ENCODE measurements around the gene TEP1. TPM values are rescaled to one million over a fixed set of nuclear protein-coding genes. Genes with fewer than 3 reads are reported as not detected.
"Not testable (repeated sequence)": the region's sequence is repeated elsewhere in the genome, so short reads cannot be mapped to it uniquely, and the experiment has no call there.

The TEP1 gene
- total RNA-seq, 1 experiment from 2014 or later = 17.1 TPM

GRCh38 chr14:20372796-20373195 lies 40.5 kb downstream of the TEP1 start:
- no peaks in the 10 kb centered on the region for H3K9me3 ChIP-seq (ENCODE audit: control insufficient read depth, insufficient read depth, low read depth, low read length)
- no peaks in the 10 kb centered on the region for H3K27me3 ChIP-seq (ENCODE audit: control insufficient read depth, insufficient read depth, low read length)
- H3K27ac ChIP-seq (ENCODE audit: low read length) = no peak overlapping the region
- H3K4me3 ChIP-seq (ENCODE audit: low read depth in 2 of 2, low read length in 2 of 2) = no peak overlapping the region
- ChIA-PET CTCF (no interaction called here), POLR2A (interaction anchor here (1.0 kb wide), 1 partner anchor 30 kb away, joined by 3 read pairs; the partner anchor contains the start of gene PARP2)
- BruUV-seq (replicated peaks) = no TSS peak
- DNase-seq (ENCODE audit: low read depth, low spot score) (no peak), ATAC-seq (no peak)
- intact Hi-C loops (cut with micrococcal nuclease; ENCODE audit: unreplicated experiment) (no loop called here), in situ Hi-C loops (cut with HindIII; ENCODE audit: low pct_unique_long_range_greater_than_20kb, low sequenced_read_pairs) (no loop called here)
- TF ChIP-seq TCF7L2 (IDR thresholded peaks at IDR 0.05; ENCODE audit: low read depth, low read length) (no peak), CTCF (IDR thresholded peaks at IDR 0.05) (no peak), POLR2AphosphoS5 (IDR thresholded peaks at IDR 0.05; ENCODE audit: low read depth, low read length) (no peak), SIN3A (IDR thresholded peaks at IDR 0.05; ENCODE audit: borderline replicate concordance, insufficient read depth, low read depth, low read length) (no peak), REST (IDR thresholded peaks at IDR 0.05; ENCODE audit: insufficient read depth in 1 of 2, low read depth in 2 of 2, low read length in 1 of 2) (no peak)
- no peaks in the 10 kb centered on the region for H3K4me1 ChIP-seq (ENCODE audit: control insufficient read depth, insufficient read depth, low read length)
- peaks cover 2% of the 10 kb centered on the region; the same call in 1 of the 2 replicates for H3K36me3 ChIP-seq (ENCODE audit: control insufficient read depth, insufficient read depth, low read length)

GRCh38 chr14:20365928-20366327 lies 47.4 kb downstream of the TEP1 start:
- no TSS peak for BruUV-seq (replicated peaks)
- Histone ChIP-seq H3K36me3 (ENCODE audit: control insufficient read depth, insufficient read depth, low read length) (peaks cover 2% of the 10 kb centered on the region; the same call in 1 of the 2 replicates), H3K27ac (ENCODE audit: low read length) (no peak overlapping the region), H3K4me3 (ENCODE audit: low read depth in 2 of 2, low read length in 2 of 2) (no peak overlapping the region), H3K9me3 (ENCODE audit: control insufficient read depth, insufficient read depth, low read depth, low read length) (no peaks in the 10 kb centered on the region), H3K27me3 (ENCODE audit: control insufficient read depth, insufficient read depth, low read length) (no peaks in the 10 kb centered on the region), H3K4me1 (ENCODE audit: control insufficient read depth, insufficient read depth, low read length) (no peaks in the 10 kb centered on the region)
- no peak for ATAC-seq
- TF ChIP-seq REST (IDR thresholded peaks at IDR 0.05; ENCODE audit: insufficient read depth in 1 of 2, low read depth in 2 of 2, low read length in 1 of 2) (no peak), TCF7L2 (IDR thresholded peaks at IDR 0.05; ENCODE audit: low read depth, low read length) (no peak)
- in situ Hi-C loops (cut with HindIII; ENCODE audit: low pct_unique_long_range_greater_than_20kb, low sequenced_read_pairs) = no loop called here
- ChIA-PET POLR2A (no interaction called here), CTCF (no interaction called here)
- no peak for DNase-seq (ENCODE audit: low read depth, low spot score)
- intact Hi-C loops (cut with micrococcal nuclease; ENCODE audit: unreplicated experiment) = no loop called here

- intact Hi-C loops (cut with micrococcal nuclease; ENCODE audit: unreplicated experiment); CTCF ChIA-PET; BruUV-seq (replicated peaks); H3K4me1 ChIP-seq (ENCODE audit: control insufficient read depth, insufficient read depth, low read length); H3K27me3 ChIP-seq (ENCODE audit: control insufficient read depth, insufficient read depth, low read length); H3K9me3 ChIP-seq (ENCODE audit: control insufficient read depth, insufficient read depth, low read depth, low read length); H3K4me3 ChIP-seq (ENCODE audit: low read depth in 2 of 2, low read length in 2 of 2); POLR2A ChIA-PET; in situ Hi-C loops (cut with HindIII; ENCODE audit: low pct_unique_long_range_greater_than_20kb, low sequenced_read_pairs); DNase-seq (ENCODE audit: low read depth, low spot score); ATAC-seq; H3K27ac ChIP-seq (ENCODE audit: low read length): not testable (repeated sequence)
- peaks cover 17% of the 10 kb centered on the region for H3K36me3 ChIP-seq (ENCODE audit: control insufficient read depth, insufficient read depth, low read length)
These were observed 54.8 kb downstream of the TEP1 start for GRCh38 chr14:20358474-20358873.
